ENCODE data around the gene VWA1.
A peak's percentile ranks its signal among the peaks of the same experiment; 100 is the strongest.

The VWA1 gene

DNA sequence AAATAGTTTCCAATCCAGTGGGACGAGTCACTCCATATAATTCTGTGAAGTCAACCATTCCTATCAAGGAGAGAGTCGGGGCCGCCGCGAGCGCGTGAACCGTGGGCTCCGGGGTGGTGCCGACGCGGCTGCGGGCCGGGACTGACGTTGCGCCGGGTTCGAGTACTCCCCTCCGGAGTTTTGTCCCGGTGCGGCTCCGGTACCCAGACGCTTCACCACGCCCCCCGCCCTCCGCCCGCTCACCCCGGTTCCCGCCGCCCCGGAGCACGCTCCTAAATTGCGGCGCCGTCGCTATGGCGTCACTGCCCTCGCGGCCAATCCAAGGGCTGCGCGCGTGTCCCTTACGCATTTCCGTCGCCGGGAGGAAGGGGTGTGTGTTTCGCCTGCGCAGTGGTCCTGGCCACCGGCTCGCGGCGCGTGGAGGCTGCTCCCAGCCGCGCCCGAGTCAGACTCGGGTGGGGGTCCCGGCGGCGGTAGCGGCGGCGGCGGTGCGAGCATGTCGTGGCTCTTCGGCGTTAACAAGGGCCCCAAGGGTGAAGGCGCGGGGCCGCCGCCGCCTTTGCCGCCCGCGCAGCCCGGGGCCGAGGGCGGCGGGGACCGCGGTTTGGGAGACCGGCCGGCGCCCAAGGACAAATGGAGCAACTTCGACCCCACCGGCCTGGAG, 36.0 kb downstream of the VWA1 start, which contains the start of gene ATAD3B (continued):
- TF ChIP-seq, protein P1, sequence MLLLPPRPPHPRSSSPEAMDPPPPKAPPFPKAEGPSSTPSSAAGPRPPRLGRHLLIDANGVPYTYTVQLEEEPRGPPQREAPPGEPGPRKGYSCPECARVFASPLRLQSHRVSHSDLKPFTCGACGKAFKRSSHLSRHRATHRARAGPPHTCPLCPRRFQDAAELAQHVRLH (tag by site-specific recombination; IDR thresholded peaks at IDR 0.05), result no peak
- TF ChIP-seq KLF1 (tag by site-specific recombination; IDR thresholded peaks at IDR 0.05), result peak; percentile 64
- TF ChIP-seq, protein P2, sequence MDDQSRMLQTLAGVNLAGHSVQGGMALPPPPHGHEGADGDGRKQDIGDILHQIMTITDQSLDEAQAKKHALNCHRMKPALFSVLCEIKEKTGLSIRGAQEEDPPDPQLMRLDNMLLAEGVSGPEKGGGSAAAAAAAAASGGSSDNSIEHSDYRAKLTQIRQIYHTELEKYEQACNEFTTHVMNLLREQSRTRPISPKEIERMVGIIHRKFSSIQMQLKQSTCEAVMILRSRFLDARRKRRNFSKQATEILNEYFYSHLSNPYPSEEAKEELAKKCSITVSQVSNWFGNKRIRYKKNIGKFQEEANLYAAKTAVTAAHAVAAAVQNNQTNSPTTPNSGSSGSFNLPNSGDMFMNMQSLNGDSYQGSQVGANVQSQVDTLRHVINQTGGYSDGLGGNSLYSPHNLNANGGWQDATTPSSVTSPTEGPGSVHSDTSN (CRISPR knock-in tag; IDR thresholded peaks at IDR 0.05), result no peak
- TF ChIP-seq KLF9 (tag by site-specific recombination; IDR thresholded peaks at IDR 0.05; ENCODE audit: low read depth), result peak; percentile 97
- peak; percentile 74 for TF ChIP-seq ZBTB8A (tag by site-specific recombination; IDR thresholded peaks at IDR 0.05)
- 0 out of 2 replicates have a peak, but pooled peaks have one; percentile 19 for TF ChIP-seq ZFP37 (tag by site-specific recombination; IDR thresholded peaks at IDR 0.05)
- TF ChIP-seq, protein P3, sequence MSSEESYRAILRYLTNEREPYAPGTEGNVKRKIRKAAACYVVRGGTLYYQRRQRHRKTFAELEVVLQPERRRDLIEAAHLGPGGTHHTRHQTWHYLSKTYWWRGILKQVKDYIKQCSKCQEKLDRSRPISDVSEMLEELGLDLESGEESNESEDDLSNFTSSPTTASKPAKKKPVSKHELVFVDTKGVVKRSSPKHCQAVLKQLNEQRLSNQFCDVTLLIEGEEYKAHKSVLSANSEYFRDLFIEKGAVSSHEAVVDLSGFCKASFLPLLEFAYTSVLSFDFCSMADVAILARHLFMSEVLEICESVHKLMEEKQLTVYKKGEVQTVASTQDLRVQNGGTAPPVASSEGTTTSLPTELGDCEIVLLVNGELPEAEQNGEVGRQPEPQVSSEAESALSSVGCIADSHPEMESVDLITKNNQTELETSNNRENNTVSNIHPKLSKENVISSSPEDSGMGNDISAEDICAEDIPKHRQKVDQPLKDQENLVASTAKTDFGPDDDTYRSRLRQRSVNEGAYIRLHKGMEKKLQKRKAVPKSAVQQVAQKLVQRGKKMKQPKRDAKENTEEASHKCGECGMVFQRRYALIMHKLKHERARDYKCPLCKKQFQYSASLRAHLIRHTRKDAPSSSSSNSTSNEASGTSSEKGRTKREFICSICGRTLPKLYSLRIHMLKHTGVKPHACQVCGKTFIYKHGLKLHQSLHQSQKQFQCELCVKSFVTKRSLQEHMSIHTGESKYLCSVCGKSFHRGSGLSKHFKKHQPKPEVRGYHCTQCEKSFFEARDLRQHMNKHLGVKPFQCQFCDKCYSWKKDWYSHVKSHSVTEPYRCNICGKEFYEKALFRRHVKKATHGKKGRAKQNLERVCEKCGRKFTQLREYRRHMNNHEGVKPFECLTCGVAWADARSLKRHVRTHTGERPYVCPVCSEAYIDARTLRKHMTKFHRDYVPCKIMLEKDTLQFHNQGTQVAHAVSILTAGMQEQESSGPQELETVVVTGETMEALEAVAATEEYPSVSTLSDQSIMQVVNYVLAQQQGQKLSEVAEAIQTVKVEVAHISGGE (tag by site-specific recombination; conservative IDR thresholded peaks at IDR 0.05; ENCODE audit: low read depth), result peak; percentile 67
- peak; percentile 78 for TF ChIP-seq KLF16 (tag by site-specific recombination; IDR thresholded peaks at IDR 0.05)
- TF ChIP-seq ZXDB (tag by site-specific recombination; IDR thresholded peaks at IDR 0.05), result peak; percentile 74; the same call in 1 of the 2 replicates
- no peak for TF ChIP-seq MZF1 (tag by site-specific recombination; IDR thresholded peaks at IDR 0.05; ENCODE audit: borderline replicate concordance)
- TF ChIP-seq ZNF561 (tag by site-specific recombination; IDR thresholded peaks at IDR 0.05; ENCODE audit: borderline replicate concordance), result peak; percentile 31; the same call in 1 of the 2 replicates
- TF ChIP-seq ZNF610 (tag by site-specific recombination; IDR thresholded peaks at IDR 0.05; ENCODE audit: borderline replicate concordance), result peak; percentile 63; the same call in 1 of the 2 replicates
- TF ChIP-seq ZNF76 (tag by site-specific recombination; IDR thresholded peaks at IDR 0.05; ENCODE audit: borderline replicate concordance, low read depth), result peak; percentile 67; the same call in 1 of the 2 replicates
- TF ChIP-seq, protein P4, sequence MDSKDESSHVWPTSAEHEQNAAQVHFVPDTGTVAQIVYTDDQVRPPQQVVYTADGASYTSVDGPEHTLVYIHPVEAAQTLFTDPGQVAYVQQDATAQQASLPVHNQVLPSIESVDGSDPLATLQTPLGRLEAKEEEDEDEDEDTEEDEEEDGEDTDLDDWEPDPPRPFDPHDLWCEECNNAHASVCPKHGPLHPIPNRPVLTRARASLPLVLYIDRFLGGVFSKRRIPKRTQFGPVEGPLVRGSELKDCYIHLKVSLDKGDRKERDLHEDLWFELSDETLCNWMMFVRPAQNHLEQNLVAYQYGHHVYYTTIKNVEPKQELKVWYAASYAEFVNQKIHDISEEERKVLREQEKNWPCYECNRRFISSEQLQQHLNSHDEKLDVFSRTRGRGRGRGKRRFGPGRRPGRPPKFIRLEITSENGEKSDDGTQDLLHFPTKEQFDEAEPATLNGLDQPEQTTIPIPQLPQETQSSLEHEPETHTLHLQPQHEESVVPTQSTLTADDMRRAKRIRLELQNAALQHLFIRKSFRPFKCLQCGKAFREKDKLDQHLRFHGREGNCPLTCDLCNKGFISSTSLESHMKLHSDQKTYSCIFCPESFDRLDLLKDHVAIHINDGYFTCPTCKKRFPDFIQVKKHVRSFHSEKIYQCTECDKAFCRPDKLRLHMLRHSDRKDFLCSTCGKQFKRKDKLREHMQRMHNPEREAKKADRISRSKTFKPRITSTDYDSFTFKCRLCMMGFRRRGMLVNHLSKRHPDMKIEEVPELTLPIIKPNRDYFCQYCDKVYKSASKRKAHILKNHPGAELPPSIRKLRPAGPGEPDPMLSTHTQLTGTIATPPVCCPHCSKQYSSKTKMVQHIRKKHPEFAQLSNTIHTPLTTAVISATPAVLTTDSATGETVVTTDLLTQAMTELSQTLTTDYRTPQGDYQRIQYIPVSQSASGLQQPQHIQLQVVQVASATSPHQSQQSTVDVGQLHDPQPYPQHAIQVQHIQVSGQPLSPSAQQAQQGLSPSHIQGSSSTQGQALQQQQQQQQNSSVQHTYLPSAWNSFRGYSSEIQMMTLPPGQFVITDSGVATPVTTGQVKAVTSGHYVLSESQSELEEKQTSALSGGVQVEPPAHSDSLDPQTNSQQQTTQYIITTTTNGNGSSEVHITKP (tag by site-specific recombination; IDR thresholded peaks at IDR 0.05), result peak; percentile 74
- peak; percentile 50; the same call in 1 of the 2 replicates for TF ChIP-seq GLIS1 (tag by site-specific recombination; IDR thresholded peaks at IDR 0.05)
- 0 out of 2 replicates have a peak, but pooled peaks have one; percentile 52 for TF ChIP-seq ZNF843 (tag by site-specific recombination; IDR thresholded peaks at IDR 0.05)
- peak; percentile 86 for TF ChIP-seq ZBTB20 (tag by site-specific recombination; IDR thresholded peaks at IDR 0.05)
- 0 out of 2 replicates have a peak, but pooled peaks have one; percentile 26 for TF ChIP-seq ZNF324 (tag by site-specific recombination; IDR thresholded peaks at IDR 0.05)
- peak; percentile 33; the same call in 1 of the 2 replicates for TF ChIP-seq ZNF2 (tag by site-specific recombination; IDR thresholded peaks at IDR 0.05)
- TF ChIP-seq ZNF211 (tag by site-specific recombination; IDR thresholded peaks at IDR 0.05; ENCODE audit: low read depth), result no peak
- peak; percentile 100 for TF ChIP-seq ZNF629 (tag by site-specific recombination; IDR thresholded peaks at IDR 0.05)
- peak; percentile 96 for TF ChIP-seq KLF10 (tag by site-specific recombination; IDR thresholded peaks at IDR 0.05)
- TF ChIP-seq ZFHX2 (tag by site-specific recombination; conservative IDR thresholded peaks at IDR 0.05), result peak; percentile 52
- peak; percentile 28; the same call in 1 of the 2 replicates for TF ChIP-seq ZNF146 (tag by site-specific recombination; IDR thresholded peaks at IDR 0.05)
